ENCODE measurements around the gene OPCML.

OPCML gene

GRCh38 chr11:133531971-133532651 is at the start of gene OPCML:
Gene OPCML, minus strand, starts transcription at chr11:133532501.
- DNase-seq = no peak

- DNase-seq = no peak
These were observed 48.8 kb upstream of the OPCML start for GRCh38 chr11:133581091-133581490.

- peak; percentile 37 for DNase-seq
These were observed 47.1 kb upstream of the OPCML start for GRCh38 chr11:133579165-133580031.

GRCh38 chr11:133577403-133577802 is 45.1 kb upstream of the OPCML start:
- DNase-seq = no peak

- no peak for DNase-seq
These were observed 44.0 kb upstream of the OPCML start for GRCh38 chr11:133576351-133576750.

GRCh38 chr11:133573081-133573480 is 40.8 kb upstream of the OPCML start:
- DNase-seq = no peak

GRCh38 chr11:133570376-133570775 is 38.1 kb upstream of the OPCML start:
- DNase-seq = no peak

GRCh38 chr11:133563505-133564025 is 31.3 kb upstream of the OPCML start:
- DNase-seq = peak; percentile 56

- peak; percentile 65 for DNase-seq
These were observed 28.2 kb upstream of the OPCML start for GRCh38 chr11:133560472-133560855.

GRCh38 chr11:133559833-133560471 is 27.7 kb upstream of the OPCML start:
- DNase-seq = no peak

- DNase-seq = no peak
These were observed 27.1 kb upstream of the OPCML start for GRCh38 chr11:133559382-133559781.

- DNase-seq = no peak
These were observed 22.7 kb upstream of the OPCML start for GRCh38 chr11:133555034-133555433.

GRCh38 chr11:133553885-133554740 is 21.8 kb upstream of the OPCML start:
- DNase-seq = no peak

- DNase-seq = no peak
These were observed 20.6 kb upstream of the OPCML start for GRCh38 chr11:133552938-133553337.

GRCh38 chr11:133551064-133551463 is 18.8 kb upstream of the OPCML start:
- no peak for DNase-seq

GRCh38 chr11:133549826-133550225 is 17.5 kb upstream of the OPCML start:
- no peak for DNase-seq

GRCh38 chr11:133548641-133549040 is 16.3 kb upstream of the OPCML start:
- DNase-seq = no peak

GRCh38 chr11:133547808-133548494 is 15.7 kb upstream of the OPCML start:
- no peak for DNase-seq

GRCh38 chr11:133545199-133545803 is 13.0 kb upstream of the OPCML start:
- DNase-seq = no peak

GRCh38 chr11:133541720-133542095 is 9.4 kb upstream of the OPCML start:
- DNase-seq = no peak

GRCh38 chr11:133541021-133541719 is 8.9 kb upstream of the OPCML start:
- peak; percentile 44 for DNase-seq

Data from right hindlimb (tissue), 1 donor.